ENCODE data around the gene C16orf95. TPM values are rescaled to one million over a fixed set of nuclear protein-coding genes. Genes with fewer than 3 reads are reported as not detected.

C16orf95 gene
- total RNA-seq, 2 donors from 2014 or later: 2.7 TPM; not detected in 1

DNA sequence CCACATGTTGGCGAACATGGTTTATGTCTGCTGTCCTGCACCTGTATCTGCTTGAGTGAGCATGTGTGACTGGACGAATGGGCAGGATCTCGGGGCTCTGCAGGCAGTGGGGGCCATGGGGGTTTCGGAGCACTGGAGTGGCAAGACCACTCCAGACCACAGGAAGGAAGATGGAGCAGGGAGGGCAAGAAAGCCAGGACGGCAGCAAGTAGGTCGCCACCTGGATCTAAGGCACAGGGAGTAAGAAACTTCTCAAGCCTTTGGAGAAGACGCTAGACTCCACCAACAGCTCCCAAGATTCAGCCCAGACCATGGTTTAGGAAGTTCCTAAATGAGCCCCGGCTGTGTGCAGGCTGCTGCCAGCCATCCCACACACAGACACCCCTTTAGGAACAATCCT, 32.8 kb upstream of the C16orf95 start:
- no peaks in the 10 kb centered on the region for H3K27me3 ChIP-seq (replicated peaks; ENCODE audit: insufficient read depth)
- peaks cover 22% of the 10 kb centered on the region for H3K36me3 ChIP-seq
- H3K9me3 ChIP-seq: no peaks in the 10 kb centered on the region
- peaks cover 4 to 18% of the 10 kb centered on the region in 2 donors for H3K4me1 ChIP-seq (ENCODE audit: control insufficient read depth in 1 of 2, low read depth in 2 of 2)
- DNase-seq (ENCODE audit: low spot score): no peak
- H3K27ac ChIP-seq: no peak overlapping the region
- TF ChIP-seq CTCF (IDR thresholded peaks at IDR 0.05): no peak
- no peak for ATAC-seq (ENCODE audit: insufficient number of reproducible peaks, low FRiP score, low read depth)
- H3K4me3 ChIP-seq: no peak overlapping the region

DNA sequence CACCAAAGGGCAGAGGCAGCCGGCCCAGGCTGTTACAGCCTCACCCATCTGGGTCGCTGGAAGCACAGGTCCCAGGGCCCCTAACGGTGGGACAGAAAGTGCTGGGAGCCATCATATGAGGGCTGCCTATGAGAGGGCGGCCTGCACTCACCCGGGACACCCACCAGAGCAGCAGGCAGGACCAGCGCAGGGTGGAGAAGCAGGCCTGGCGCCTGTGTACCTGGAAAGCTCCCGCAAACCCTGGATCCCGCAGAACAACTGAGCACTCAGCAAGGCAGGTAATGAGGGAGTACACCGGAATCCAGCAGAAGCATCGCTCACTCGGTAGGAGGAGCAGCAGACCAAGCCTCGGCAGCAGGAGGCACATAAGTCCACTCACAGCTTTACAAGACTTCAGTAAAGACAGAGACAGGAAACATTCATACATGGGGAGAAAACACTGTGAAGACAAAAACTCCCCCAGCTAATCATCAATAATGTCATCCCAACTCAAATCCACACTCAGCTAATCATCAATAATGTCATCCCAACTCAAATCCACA, 31.5 kb upstream of the C16orf95 start:
- no peak for TF ChIP-seq CTCF (IDR thresholded peaks at IDR 0.05)
- H3K4me1 ChIP-seq (ENCODE audit: control insufficient read depth in 1 of 2, low read depth in 2 of 2): peaks cover 4 to 18% of the 10 kb centered on the region in 2 donors
- H3K4me3 ChIP-seq: no peak overlapping the region
- no peak overlapping the region for H3K27ac ChIP-seq
- no peak for DNase-seq (ENCODE audit: low spot score)
- peaks cover 22% of the 10 kb centered on the region for H3K36me3 ChIP-seq
- ATAC-seq (ENCODE audit: insufficient number of reproducible peaks, low FRiP score, low read depth): no peak
- H3K27me3 ChIP-seq (replicated peaks; ENCODE audit: insufficient read depth): no peaks in the 10 kb centered on the region
- H3K9me3 ChIP-seq: no peaks in the 10 kb centered on the region

DNA sequence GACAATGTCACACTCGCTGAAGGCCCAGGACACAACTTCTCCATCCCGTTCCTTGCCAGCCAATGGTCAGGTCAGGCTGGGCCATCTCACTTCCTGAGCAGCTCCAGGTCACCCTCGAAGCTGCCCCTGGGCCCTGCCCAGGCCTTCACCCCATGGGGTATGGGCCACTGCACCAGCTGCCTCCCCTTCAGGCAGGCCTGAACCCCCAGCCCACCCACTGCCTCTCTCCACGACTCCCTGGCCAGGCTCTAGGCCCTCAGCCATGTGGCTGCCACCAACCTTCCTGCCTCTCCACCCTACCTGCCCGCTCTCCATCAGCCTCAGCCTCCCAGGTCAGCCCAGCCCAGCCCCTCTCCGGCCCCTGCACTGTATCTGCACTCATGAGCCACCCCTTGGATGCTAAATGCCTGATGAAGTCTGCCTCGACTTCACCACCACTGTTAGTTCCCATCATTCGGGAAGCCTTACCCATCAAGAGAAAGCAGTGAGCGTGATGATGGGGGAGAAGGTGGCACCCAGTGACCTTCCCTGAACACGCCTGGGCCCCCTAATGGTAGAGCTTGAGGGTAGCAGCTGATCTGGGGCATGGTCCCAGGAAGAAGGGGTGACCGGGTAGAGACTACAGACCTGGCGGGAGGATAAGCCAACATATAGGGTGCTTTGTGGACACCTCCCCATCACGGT, 30.9 kb upstream of the C16orf95 start:
- Histone ChIP-seq H3K27ac (no peak overlapping the region), H3K4me3 (no peak overlapping the region), H3K4me1 (ENCODE audit: control insufficient read depth in 1 of 2, low read depth in 2 of 2) (peaks cover 4 to 18% of the 10 kb centered on the region in 2 donors), H3K36me3 (peaks cover 27% of the 10 kb centered on the region), H3K27me3 (replicated peaks; ENCODE audit: insufficient read depth) (no peaks in the 10 kb centered on the region), H3K9me3 (no peaks in the 10 kb centered on the region)
- DNase-seq (ENCODE audit: low spot score) (no peak), ATAC-seq (ENCODE audit: insufficient number of reproducible peaks, low FRiP score, low read depth) (no peak)
- no peak for TF ChIP-seq CTCF (IDR thresholded peaks at IDR 0.05)

DNA sequence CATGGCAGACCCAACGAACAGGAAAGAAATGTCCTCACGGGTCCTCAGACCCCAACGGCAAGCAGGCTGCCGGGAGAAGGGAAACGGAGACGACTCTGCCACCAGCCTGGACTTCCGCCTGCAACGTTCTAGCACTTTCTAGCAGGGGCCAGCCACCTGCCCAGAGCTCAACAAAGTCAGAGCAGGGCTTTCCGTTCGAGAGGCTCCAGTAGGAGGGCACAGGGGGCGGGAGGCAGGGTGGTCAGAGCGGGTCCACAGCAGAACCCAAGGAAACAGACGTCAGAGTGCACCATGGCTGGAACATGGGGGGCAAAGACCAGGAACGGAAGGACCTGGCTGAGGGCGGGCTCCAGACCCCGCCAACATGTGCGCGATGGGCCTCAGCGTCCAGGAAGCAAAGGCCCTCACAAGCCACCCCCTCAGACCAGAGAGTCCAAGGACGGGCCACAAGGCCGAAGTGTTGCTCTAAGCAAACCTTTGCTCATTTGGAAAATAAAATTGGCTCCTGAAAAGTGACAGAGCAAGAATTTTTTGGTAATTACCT, 29.4 kb upstream of the C16orf95 start:
- Histone ChIP-seq H3K27ac (no peak overlapping the region), H3K4me1 (ENCODE audit: control insufficient read depth in 1 of 2, low read depth in 2 of 2) (peaks cover 4 to 13% of the 10 kb centered on the region in 2 donors), H3K36me3 (peaks cover 38% of the 10 kb centered on the region), H3K27me3 (replicated peaks; ENCODE audit: insufficient read depth) (no peaks in the 10 kb centered on the region), H3K9me3 (no peaks in the 10 kb centered on the region), H3K4me3 (no peak overlapping the region)
- ATAC-seq (ENCODE audit: insufficient number of reproducible peaks, low FRiP score, low read depth) (no peak), DNase-seq (ENCODE audit: low spot score) (no peak)
- TF ChIP-seq CTCF (IDR thresholded peaks at IDR 0.05): no peak

- DNase-seq (ENCODE audit: low spot score) (no peak), ATAC-seq (ENCODE audit: insufficient number of reproducible peaks, low FRiP score, low read depth) (no peak)
- no peak for TF ChIP-seq CTCF (IDR thresholded peaks at IDR 0.05)
- peaks cover 43% of the 10 kb centered on the region for H3K36me3 ChIP-seq
- H3K4me3 ChIP-seq: no peak overlapping the region
- H3K27me3 ChIP-seq (replicated peaks; ENCODE audit: insufficient read depth): no peaks in the 10 kb centered on the region
- H3K4me1 ChIP-seq (ENCODE audit: control insufficient read depth in 1 of 2, low read depth in 2 of 2): peaks cover 0 to 7% of the 10 kb centered on the region in 2 donors
- H3K27ac ChIP-seq: no peak overlapping the region
- no peaks in the 10 kb centered on the region for H3K9me3 ChIP-seq
These were observed 28.7 kb upstream of the C16orf95 start for GRCh38 chr16:87345726-87346424.
